Brain microvascular endothelial cell (primary cell): ENCODE results near the gene SORBS1.

Experiments
- DNase-seq: peaks from one replicate; pipeline ENCODE4 v3.0.0-alpha.2; 2020
- H3K27ac ChIP-seq: fragments of 250-450 bp; sonication (Bioruptor Pico); 2 replicates; pipeline ENCODE4 v1.5.1; 2020; ENCODE audit warnings: mild to moderate bottlenecking, moderate library complexity
- H3K27me3 ChIP-seq: fragments of 250-450 bp; sonication (Bioruptor Pico); replicated peaks from 2 replicates; pipeline ENCODE4 v1.5.1; 2020; ENCODE audit warnings: mild to moderate bottlenecking
- H3K36me3 ChIP-seq: fragments of 250-450 bp; sonication (Bioruptor Pico); replicated peaks from 2 replicates; pipeline ENCODE4 v1.5.1; 2020; ENCODE audit warnings: mild to moderate bottlenecking
- H3K4me3 ChIP-seq: 2 replicates; pipeline ENCODE4 v1.5.1; 2011; ENCODE audit warnings: low read depth, mild to moderate bottlenecking, control low read depth, low read length, moderate library complexity
- CTCF ChIP-seq: IDR thresholded peaks from 2 replicates; pipeline ENCODE4 v1.5.1; 2011; ENCODE audit warnings: low read depth, mild to moderate bottlenecking, moderate library complexity, low read length, control low read depth, inconsistent platforms; ENCODE audit errors: missing control alignments
- in situ Hi-C: cut with HindIII; loops from 2 replicates; pipeline ENCODE4 v1.10.0; 2017; ENCODE audit warnings: low sequenced_read_pairs, low pct_ligation_motif_present

Gene SORBS1

DNA sequence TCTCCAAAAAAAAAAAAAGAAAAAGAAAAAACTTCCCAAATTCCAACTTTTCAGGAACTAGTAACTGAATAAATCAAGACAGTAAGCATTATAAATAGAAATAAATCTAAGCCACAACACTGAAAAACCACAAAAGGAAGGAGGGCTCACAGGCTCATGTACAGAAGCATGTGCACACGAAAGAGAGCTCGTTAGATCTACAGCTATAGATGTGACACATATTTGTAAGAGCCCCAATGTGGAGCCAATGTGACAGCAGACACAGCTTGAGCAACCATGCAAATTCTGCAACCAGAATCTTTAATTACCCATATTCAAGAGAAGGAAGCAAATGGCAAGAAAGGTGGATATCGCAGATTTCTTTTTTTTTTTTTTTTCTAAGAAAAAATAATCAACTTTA, 94.7 kb downstream of the SORBS1 start:
- H3K36me3 ChIP-seq = no peaks in the 10 kb centered on the region
- in situ Hi-C loops = no loop called here
- no peak for TF ChIP-seq CTCF

GRCh38 chr10:95464280-95464679, 96.9 kb downstream of the SORBS1 start:
- Histone ChIP-seq H3K4me3 (no peak overlapping the region), H3K36me3 (no peaks in the 10 kb centered on the region), H3K27me3 (peaks cover 2% of the 10 kb centered on the region), H3K27ac (no peak overlapping the region)
- TF ChIP-seq CTCF = no peak
- in situ Hi-C loops = no loop called here
- DNase-seq = no peak

More for the DNA sequence above, 94.7 kb downstream of the SORBS1 start:
- no peak for DNase-seq
- Histone ChIP-seq H3K4me3 (no peak overlapping the region), H3K27me3 (no peaks in the 10 kb centered on the region), H3K27ac (no peak overlapping the region)

GRCh38 chr10:95462740-95463667, 98.2 kb downstream of the SORBS1 start:
- Histone ChIP-seq H3K27ac (no peak overlapping the region), H3K4me3 (no peak overlapping the region), H3K36me3 (no peaks in the 10 kb centered on the region), H3K27me3 (peaks cover 2% of the 10 kb centered on the region)
- in situ Hi-C loops = no loop called here
- no peak for TF ChIP-seq CTCF
- DNase-seq = no peak

DNA sequence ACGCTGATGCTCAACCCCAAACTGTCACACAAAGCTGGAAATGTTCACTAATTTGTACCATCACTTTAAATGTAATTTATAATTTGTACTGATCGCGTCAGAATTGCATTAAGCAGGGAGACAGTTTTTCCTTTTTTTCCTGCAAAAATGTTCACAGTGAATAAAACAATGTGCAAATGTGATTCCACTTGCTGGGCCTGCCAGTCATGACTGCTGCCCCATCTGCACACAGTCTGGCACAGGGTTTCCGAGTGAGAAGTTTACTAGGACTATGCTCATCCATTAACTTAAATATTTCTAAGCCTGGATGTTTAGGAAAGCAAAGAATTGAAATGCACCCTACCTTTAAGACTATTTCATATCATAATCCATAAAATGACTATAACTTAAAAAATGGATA, 99.6 kb downstream of the SORBS1 start:
- Histone ChIP-seq H3K27me3 (peaks cover 2% of the 10 kb centered on the region), H3K27ac (no peak overlapping the region), H3K36me3 (no peaks in the 10 kb centered on the region), H3K4me3 (no peak overlapping the region)
- TF ChIP-seq CTCF = no peak
- in situ Hi-C loops = no loop called here
- no peak for DNase-seq

DNA sequence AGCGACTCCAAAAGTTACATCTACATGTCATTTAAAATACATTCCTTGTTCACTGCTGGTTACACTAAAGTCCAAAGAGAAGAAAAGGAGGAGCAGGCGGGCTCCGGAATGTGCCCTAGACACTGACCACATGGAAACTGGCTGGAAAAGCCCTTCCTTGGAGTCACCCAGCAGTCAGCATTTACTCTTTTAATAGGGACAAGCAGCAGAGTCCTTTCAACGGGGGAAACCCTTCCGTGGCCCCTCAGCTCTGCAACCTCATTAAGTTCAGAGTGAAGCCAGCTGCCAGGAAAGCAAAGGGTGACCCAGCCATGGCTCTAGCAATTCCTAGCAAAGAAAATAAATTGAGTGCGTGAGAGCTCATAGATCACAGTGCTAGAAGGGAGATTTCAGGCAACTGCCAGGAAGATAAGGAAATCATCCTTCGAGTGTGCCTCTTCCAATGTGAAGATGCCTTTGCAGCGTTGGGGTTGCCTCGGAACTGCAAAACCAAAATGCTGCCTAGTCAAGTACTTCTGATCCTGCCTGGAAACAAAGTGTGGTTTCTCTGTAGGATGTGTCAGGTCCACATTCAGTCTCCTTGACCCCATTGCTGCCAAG, 101.6 kb downstream of the SORBS1 start:
- peaks cover 2% of the 10 kb centered on the region for H3K27me3 ChIP-seq
- TF ChIP-seq CTCF = no peak
- no peak overlapping the region for H3K4me3 ChIP-seq
- H3K27ac ChIP-seq = no peak overlapping the region
- DNase-seq = no peak
- in situ Hi-C loops = no loop called here
- no peaks in the 10 kb centered on the region for H3K36me3 ChIP-seq

DNA sequence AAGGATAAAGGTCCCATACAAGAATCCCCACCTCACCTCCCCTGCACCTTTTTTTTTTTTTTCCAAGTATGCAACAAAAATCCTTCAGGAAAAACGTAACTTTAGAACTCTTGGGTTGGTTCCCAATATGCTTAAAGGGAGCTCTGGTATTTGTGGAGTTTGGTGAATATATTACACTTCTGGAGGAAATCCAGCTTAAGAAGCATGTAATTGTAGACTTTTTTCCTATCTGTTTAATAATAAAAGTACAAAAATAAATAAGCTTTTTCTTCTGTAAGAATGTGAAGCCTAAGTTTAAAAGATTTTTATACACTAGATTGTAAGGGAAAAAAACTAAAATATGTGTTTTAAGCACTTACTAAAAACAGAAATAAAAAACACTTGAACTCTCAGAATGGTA, 102.3 kb downstream of the SORBS1 start:
- TF ChIP-seq CTCF = no peak
- in situ Hi-C loops = no loop called here
- Histone ChIP-seq H3K27ac (no peak overlapping the region), H3K27me3 (peaks cover 2% of the 10 kb centered on the region), H3K4me3 (no peak overlapping the region), H3K36me3 (no peaks in the 10 kb centered on the region)
- no peak for DNase-seq
